GM13977 (cell line): ENCODE results near the gene METTL25B.

Experiments
- DNase-seq: peaks from one replicate; pipeline ENCODE4 v3.0.0; 2012; ENCODE audit warnings: low spot score
- CTCF ChIP-seq: IDR thresholded peaks from 2 replicates; pipeline ENCODE4 v1.5.1; 2012; ENCODE audit warnings: mild to moderate bottlenecking, control low read depth; ENCODE audit not compliant: insufficient read depth; ENCODE audit errors: extremely low read depth, missing control alignments
- in situ Hi-C: fragments of 300-500 bp; cut with MboI; formaldehyde crosslinking; loops from one replicate; pipeline ENCODE4 v1.12.0; 2022; ENCODE audit warnings: low sequenced_read_pairs, low pct_unique_long_range_greater_than_20kb, mixed read lengths, inconsistent platforms; ENCODE audit not compliant: unreplicated experiment

The METTL25B gene

GRCh38 chr1:156709757-156710489, 18.3 kb upstream of the METTL25B start:
- no peak for DNase-seq
- TF ChIP-seq CTCF, result no peak
- in situ Hi-C loops, result loop anchor here (25.0 kb wide), 1 partner anchor 152 kb away; the partner anchor contains the start of genes INSRR and NTRK1

- in situ Hi-C loops, result loop anchor here (25.0 kb wide), 1 partner anchor 151 kb away; the partner anchor contains the start of genes INSRR and NTRK1
- TF ChIP-seq CTCF, result no peak
- DNase-seq, result no peak
Measured at GRCh38 chr1:156711011-156711817, 17.1 kb upstream of the METTL25B start.

GRCh38 chr1:156712626-156713025, 15.6 kb upstream of the METTL25B start:
- no peak for DNase-seq
- in situ Hi-C loops, result loop anchor here (25.0 kb wide), 1 partner anchor 150 kb away; the partner anchor contains the start of genes INSRR and NTRK1
- TF ChIP-seq CTCF, result no peak

- TF ChIP-seq CTCF, result no peak
- in situ Hi-C loops, result loop anchor here (25.0 kb wide), 1 partner anchor 147 kb away; the partner anchor contains the start of genes INSRR and NTRK1
- DNase-seq, result no peak
Measured at GRCh38 chr1:156714830-156715229, 13.4 kb upstream of the METTL25B start.

- in situ Hi-C loops, result loop anchor here (25.0 kb wide), 1 partner anchor 145 kb away; the partner anchor contains the start of genes INSRR and NTRK1
Measured at GRCh38 chr1:156717351-156717750, 10.9 kb upstream of the METTL25B start.

More at GRCh38 chr1:156717351-156717750, 10.9 kb upstream of the METTL25B start:
- DNase-seq, result no peak
- TF ChIP-seq CTCF, result no peak
